Measurements from ENCODE around the gene FIGNL2. TPM values are rescaled to one million over a fixed set of nuclear protein-coding genes. Genes with fewer than 3 reads are reported as not detected.

FIGNL2 gene
- total and polyA plus RNA-seq, 2 of the 4 experiments (the other 2 are of a cell fraction): under 0.01 to 0.12 TPM

- dilution Hi-C loops (cut with HindIII; ENCODE audit: low sequenced_read_pairs, unreplicated experiment) (no loop called here), in situ Hi-C loops (cut with MboI; ENCODE audit: low sequenced_read_pairs) (loop anchor here (5.0 kb wide), 1 partner anchor 398 kb away; the partner anchor contains the start of gene SLC4A8), intact Hi-C loops (cut with micrococcal nuclease) (loop anchor here (5.0 kb wide), 1 partner anchor 162 kb away; no protein-coding TSS in a partner anchor)
- Histone ChIP-seq H2AK5ac (ENCODE audit: low read depth, low read length) (no peak overlapping the region), H3K9ac (ENCODE audit: low read depth, low read length) (peak overlapping the region; percentile 55), H3K79me1 (ENCODE audit: low read depth in 1 of 2, low read length in 2 of 2) (0 out of 4 replicates have a peak, but pooled peaks cover 0 to 2% of the 10 kb centered on the region in 2 experiments), H3K4ac (ENCODE audit: low read depth, low read length) (peak overlapping the region; percentile 52), H3K23ac (ENCODE audit: low read depth, low read length) (no peak overlapping the region), H3K4me3 (ENCODE audit: insufficient read depth, low read depth, low read length) (peak overlapping the region; percentile 68), H2AK9ac (replicated peaks; ENCODE audit: low read depth, low read length, poor library complexity) (peak overlapping the region; percentile 94), H2BK5ac (ENCODE audit: low read depth, low read length, poor library complexity, severe bottlenecking) (peak overlapping the region; percentile 7), H2BK15ac (ENCODE audit: low read depth, low read length) (no peak overlapping the region), H2AFZ (replicated peaks; ENCODE audit: low read length, poor library complexity) (peak overlapping the region; percentile 93), H3K9me3 (ENCODE audit: control insufficient read depth, insufficient read depth, low read length) (no peaks in the 10 kb centered on the region), H2BK20ac (ENCODE audit: low read depth, low read length) (no peak overlapping the region), H3K27me3 (ENCODE audit: control insufficient read depth, insufficient read depth, low read length) (no peaks in the 10 kb centered on the region; the same call in 1 of the 2 replicates), H3K9me1 (ENCODE audit: insufficient read depth, low read length) (no peaks in the 10 kb centered on the region; the same call in 1 of the 2 replicates), H2BK120ac (ENCODE audit: low read depth, low read length) (no peak overlapping the region), H3K18ac (ENCODE audit: low read depth, low read length) (no peak overlapping the region; the same call in 1 of the 2 replicates), H4K5ac (ENCODE audit: low read depth, low read length) (peak overlapping the region; percentile 30; the same call in 1 of the 2 replicates), H3K4me1 (ENCODE audit: control insufficient read depth, insufficient read depth, low read length) (peaks cover 9% of the 10 kb centered on the region; the same call in 1 of the 2 replicates), H4K20me1 (ENCODE audit: insufficient read depth, low read length) (no peaks in the 10 kb centered on the region), H3K4me2 (ENCODE audit: low read depth, low read length) (peak overlapping the region; percentile 51), H3K27ac (ENCODE audit: insufficient read depth, low read length) (peak overlapping the region; percentile 39), H4K91ac (ENCODE audit: insufficient read depth, low read depth, low read length) (peak overlapping the region; percentile 27; the same call in 1 of the 2 replicates), H3K14ac (replicated peaks; ENCODE audit: low read depth, low read length) (peak overlapping the region; percentile 52), H3K36me3 (ENCODE audit: control insufficient read depth, insufficient read depth, low read length) (no peaks in the 10 kb centered on the region), H3K56ac (ENCODE audit: extremely low read depth, insufficient read depth, low read length) (no peak overlapping the region), H4K8ac (ENCODE audit: low read depth in 2 of 2, low read length in 2 of 2) (peak overlapping the region; percentile 63 to 80; a peak in 1 of 4 replicates)
- peak; percentile 60 for DNase-seq
- CTCF ChIA-PET: interaction anchor here (0.7 to 1.1 kb wide), 2 partner anchors 142 to 400 kb away, joined by 3 to 4 read pairs; no protein-coding TSS in a partner anchor
- 12% methylated on average over 39 of the region's 113 CpGs; no CpG with 5 or more reads in 1 of the 2 experiments for WGBS, 2 experiments (ENCODE audit: extremely low coverage in 2 of 2, insufficient read length in 1 of 2)
- TF ChIP-seq MAZ (IDR thresholded peaks at IDR 0.05; ENCODE audit: borderline replicate concordance, low read depth, low read length) (peak; percentile 33; the same call in 1 of the 2 replicates), RCOR1 (IDR thresholded peaks at IDR 0.05; ENCODE audit: insufficient replicate concordance, low read length) (no peak), CTCF (conservative IDR thresholded peaks at IDR 0.05; ENCODE audit: low read depth, low read length) (peak; percentile 43), POLR2A (IDR thresholded peaks at IDR 0.05; ENCODE audit: low read depth, low read length) (peak; percentile 53; the same call in 1 of the 2 replicates)
- POLR2A ChIA-PET (ENCODE audit: unreplicated experiment): no interaction called here
- no TSS peak for BruUV-seq (replicated peaks)
- peak; percentile 70 for ATAC-seq (ENCODE audit: low read depth)
These were observed 27.7 kb downstream of the FIGNL2 start for GRCh38 chr12:51820526-51821439.

Data from IMR-90 (cell line).